ENCODE results near the gene PNPLA8.
"Not testable (repeated sequence)": the region's sequence is repeated elsewhere in the genome, so short reads cannot be mapped to it uniquely, and the experiment has no call there.

Gene PNPLA8

GRCh38 chr7:108468246-108468645 is 57.7 kb downstream of the PNPLA8 start:
- DNase-seq (ENCODE audit: low read depth): no peak

GRCh38 chr7:108467391-108467790 is 58.5 kb downstream of the PNPLA8 start:
- DNase-seq (ENCODE audit: low read depth): no peak

GRCh38 chr7:108466322-108466721 is 59.6 kb downstream of the PNPLA8 start:
- DNase-seq (ENCODE audit: low read depth): not testable (repeated sequence)

- no peak for DNase-seq (ENCODE audit: low read depth)
These were observed 61.2 kb downstream of the PNPLA8 start for GRCh38 chr7:108464743-108465142.

- DNase-seq (ENCODE audit: low read depth): no peak
These were observed 62.3 kb downstream of the PNPLA8 start for GRCh38 chr7:108463613-108464012.

- no peak for DNase-seq (ENCODE audit: low read depth)
These were observed 64.1 kb downstream of the PNPLA8 start for GRCh38 chr7:108461840-108462239.

GRCh38 chr7:108460964-108461363 is 65.0 kb downstream of the PNPLA8 start:
- no peak for DNase-seq (ENCODE audit: low read depth)

- no peak for DNase-seq (ENCODE audit: low read depth)
These were observed 65.9 kb downstream of the PNPLA8 start for GRCh38 chr7:108459922-108460551.

- DNase-seq (ENCODE audit: low read depth): no peak
These were observed 68.1 kb downstream of the PNPLA8 start for GRCh38 chr7:108457871-108458270.

- no peak for DNase-seq (ENCODE audit: low read depth)
These were observed 68.9 kb downstream of the PNPLA8 start for GRCh38 chr7:108456845-108457540.

GRCh38 chr7:108455998-108456677 is 69.8 kb downstream of the PNPLA8 start, which contains the start of gene NRCAM:
TSS of gene NRCAM (minus strand) at chr7:108456436. CDS start at chr7:108240064, 216,372 bp downstream.
- DNase-seq (ENCODE audit: low read depth): no peak

GRCh38 chr7:108455551-108455997 is 70.4 kb downstream of the PNPLA8 start:
- no peak for DNase-seq (ENCODE audit: low read depth)

- no peak for DNase-seq (ENCODE audit: low read depth)
These were observed 71.0 kb downstream of the PNPLA8 start for GRCh38 chr7:108454674-108455550.

GRCh38 chr7:108454317-108454673 is 71.6 kb downstream of the PNPLA8 start:
- DNase-seq (ENCODE audit: low read depth): no peak

- no peak for DNase-seq (ENCODE audit: low read depth)
These were observed 72.6 kb downstream of the PNPLA8 start for GRCh38 chr7:108453320-108453719.

GRCh38 chr7:108452707-108453106 is 73.2 kb downstream of the PNPLA8 start:
- no peak for DNase-seq (ENCODE audit: low read depth)

GRCh38 chr7:108451296-108451848 is 74.6 kb downstream of the PNPLA8 start:
- DNase-seq (ENCODE audit: low read depth): no peak

- no peak for DNase-seq (ENCODE audit: low read depth)
These were observed 75.8 kb downstream of the PNPLA8 start for GRCh38 chr7:108450160-108450559.

GRCh38 chr7:108449521-108449920 is 76.4 kb downstream of the PNPLA8 start:
- no peak for DNase-seq (ENCODE audit: low read depth)

GRCh38 chr7:108448584-108449505 is 77.1 kb downstream of the PNPLA8 start:
- no peak for DNase-seq (ENCODE audit: low read depth)
